Measurements from ENCODE around the gene CFL2.
"Not testable (repeated sequence)": the region's sequence is repeated elsewhere in the genome, so short reads cannot be mapped to it uniquely, and the experiment has no call there.

GRCh38 chr14:34740139-34740538, 25.7 kb upstream of the CFL2 start:
- not testable (repeated sequence) for TF ChIP-seq POLR2A, CTCF, POLR2AphosphoS5 (IDR thresholded peaks at IDR 0.05)
